K562 (cell line): ENCODE measurements around the gene OLFML2A. TPM values are rescaled to one million over a fixed set of nuclear protein-coding genes. Genes with fewer than 3 reads are reported as not detected.
A peak's percentile ranks its signal among the peaks of the same experiment; 100 is the strongest.

Source experiments
- BHLHE40 ChIP-seq: IDR thresholded peaks from 2 replicates; pipeline ENCODE4 v1.6.1; 2011; ENCODE audit warnings: low read length, improper control_type of control experiment
- BRD4 ChIP-seq: fragments of 200-600 bp; sonication (generic); IDR thresholded peaks from 2 replicates; pipeline ENCODE4 v1.6.1; 2017; ENCODE audit warnings: inconsistent platforms
- CBFA2T2 ChIP-seq: fragments of 450-650 bp; conservative IDR thresholded peaks from 2 replicates; pipeline ENCODE4 v1.6.1; 2017; ENCODE audit warnings: mild to moderate bottlenecking
- GABPB2 ChIP-seq: fragments of 250-450 bp; sonication (Bioruptor Pico); conservative IDR thresholded peaks from 2 replicates; pipeline ENCODE4 v1.5.1; 2021; ENCODE audit warnings: mild to moderate bottlenecking
- GTF2A2 ChIP-seq: IDR thresholded peaks from 2 replicates; pipeline ENCODE4 v1.6.1; 2016; ENCODE audit warnings: mild to moderate bottlenecking, missing genetic modification characterization, missing compliant biosample characterization
- IFI16 ChIP-seq: fragments of 250-450 bp; sonication (Bioruptor Pico); IDR thresholded peaks from 2 replicates; pipeline ENCODE4 v2.1.2; 2022; ENCODE audit warnings: mild to moderate bottlenecking, inconsistent platforms
- MTF1 ChIP-seq: fragments of 250-450 bp; sonication (Bioruptor Pico); IDR thresholded peaks from 2 replicates; pipeline ENCODE4 v1.9.0; 2021; ENCODE audit warnings: moderate library complexity, mild to moderate bottlenecking, inconsistent platforms, borderline replicate concordance
- MXI1 ChIP-seq: IDR thresholded peaks from 2 replicates; pipeline ENCODE4 v1.6.1; 2011; ENCODE audit warnings: low read depth, mild to moderate bottlenecking, improper control_type of control experiment, low read length
- POLR3A ChIP-seq: IDR thresholded peaks from 2 replicates; pipeline ENCODE4 v1.6.1; 2011; ENCODE audit warnings: borderline replicate concordance, mild to moderate bottlenecking, moderate library complexity; ENCODE audit not compliant: insufficient read length, insufficient read depth; ENCODE audit errors: extremely low read depth
- RNF2 ChIP-seq: sonication (generic); IDR thresholded peaks from 2 replicates; pipeline ENCODE4 v1.6.1; 2016
- ZFPM2 ChIP-seq: fragments of 250-450 bp; sonication (Bioruptor Pico); IDR thresholded peaks from 2 replicates; pipeline ENCODE4 v1.5.1; 2022; ENCODE audit warnings: mild to moderate bottlenecking
- ZNF217 ChIP-seq: sonication (generic); formaldehyde crosslinking; IDR thresholded peaks from 2 replicates; pipeline ENCODE4 v1.8.0; 2022; ENCODE audit warnings: mild to moderate bottlenecking, missing genetic modification reagents
- polyA plus RNA-seq, 8 experiments: library from polyadenylated mRNA; depleted of rRNA in 4 of 8; stranded (reverse) in 5 of 8; unstranded in 3 of 8; fragments of >200 nt; fragmentation: Nextera tagmentation in 2 of 8; fragmentation: Illumina TruSeq in 1 of 8; extraction: Ambion mirVana in 2 of 8; extraction: Trizol in 1 of 8; gene quantifications; 2 replicates each; pipeline versions ENCODE4 v1.2.1 to v1.2.3, GENCODE V29; 2011 to 2014; ENCODE audit warnings: inconsistent platforms in 1 of 8, missing spikeins in 1 of 8
- total RNA-seq, 7 experiments: library from RNA; depleted of rRNA in 6 of 7; stranded (reverse); fragments of >200 nt in 6 of 7; fragmentation: Illumina TruSeq in 2 of 7; extraction: Trizol in 2 of 7; gene quantifications; 2 replicates each; pipeline versions ENCODE4 v1.2.1 to v1.2.3, GENCODE V29; 2011 to 2021; ENCODE audit warnings: low replicate concordance in 1 of 7
- TF ChIP-seq, protein P1 (sequence below), 3 experiments: fragments of 200-800 bp in 1 of 3; fragments of 250-450 bp in 1 of 3; fragments of 450-650 bp in 1 of 3; sonication (Bioruptor Pico) in 1 of 3; sonication (Bioruptor generic) in 1 of 3; formaldehyde crosslinking in 1 of 3; IDR thresholded peaks; 2 replicates each; pipeline versions ENCODE4 v1.6.1 to v1.8.0; 2016 to 2022; ENCODE audit warnings: mild to moderate bottlenecking in 2 of 3, missing genetic modification characterization in 2 of 3, missing compliant biosample characterization in 1 of 3, moderate library complexity in 1 of 3
- TF ChIP-seq, protein P2 (sequence below): fragments of 250-450 bp; sonication (Bioruptor Pico); IDR thresholded peaks from 2 replicates; pipeline ENCODE4 v1.5.0; 2021; ENCODE audit warnings: mild to moderate bottlenecking, moderate library complexity
- TF ChIP-seq, protein P3 (sequence below), 2 experiments: IDR thresholded peaks; 2 replicates each; pipeline ENCODE4 v1.6.1; 2011; ENCODE audit warnings: borderline replicate concordance in 1 of 2, control low read depth in 1 of 2, low read depth in 1 of 2, low read length in 1 of 2, mild to moderate bottlenecking in 1 of 2, mixed read lengths in 1 of 2, moderate library complexity in 1 of 2; ENCODE audit not compliant: insufficient read depth in 1 of 2, insufficient read length in 1 of 2, poor library complexity in 1 of 2, severe bottlenecking in 1 of 2; ENCODE audit errors: extremely low read depth in 1 of 2
- TF ChIP-seq, protein P4 (sequence below): sonication (generic); formaldehyde crosslinking; IDR thresholded peaks from 2 replicates; pipeline ENCODE4 v1.4.0; 2020; ENCODE audit warnings: mild to moderate bottlenecking, missing genetic modification reagents

The OLFML2A gene
- total and polyA plus RNA-seq, 9 of the 15 experiments (the other 6 are each of a cell fraction or from before 2014, with no cell fraction given), result 0.16 TPM; not detected in 8

DNA sequence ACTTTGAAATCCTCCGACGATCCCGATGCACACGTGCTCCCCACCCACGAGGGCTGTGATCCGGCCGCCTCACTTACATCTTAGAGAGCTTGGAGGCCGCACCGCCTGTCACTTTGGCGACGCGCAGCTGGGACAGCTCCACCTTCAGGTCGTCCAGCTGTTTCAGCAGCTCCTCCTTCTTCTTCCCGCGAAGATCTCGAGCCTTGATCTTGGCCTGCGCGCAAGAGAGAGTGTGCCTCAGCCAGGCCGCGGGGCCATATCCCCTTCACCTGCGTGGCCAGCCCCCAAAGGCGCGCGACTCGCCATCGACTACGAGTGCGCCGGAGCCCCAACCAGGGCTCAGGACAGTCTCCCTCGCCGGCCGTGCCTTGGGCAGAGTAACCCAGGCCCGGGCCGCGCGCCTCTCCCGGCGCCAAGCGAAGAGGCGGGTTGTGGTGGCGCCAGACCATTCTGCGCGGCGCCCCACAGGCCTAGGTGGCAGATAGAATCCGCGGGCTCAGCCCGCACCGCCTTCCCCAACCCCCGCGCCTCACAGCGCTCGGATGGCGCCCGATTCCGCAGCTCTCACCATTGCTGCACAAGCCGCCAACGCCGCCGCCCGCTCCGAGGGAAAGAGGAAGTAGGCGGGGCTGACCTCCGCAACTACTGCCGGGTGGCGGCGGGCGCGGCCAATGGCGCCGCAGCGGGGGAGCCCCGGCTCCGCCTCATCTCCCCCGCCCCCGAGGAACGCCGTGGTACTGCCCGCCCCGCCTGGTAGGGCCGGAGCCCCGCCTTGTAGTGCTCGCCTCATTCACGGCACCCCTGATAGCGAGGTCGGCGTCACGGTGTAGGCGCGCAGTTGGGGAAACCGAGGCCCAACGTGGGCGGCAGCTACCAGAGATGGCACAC, 84.7 kb downstream of the OLFML2A start, which contains the start of the genes ARPC5L and RPL35 (continued):
- TF ChIP-seq GTF2A2 (tag) (peak; percentile 82), IFI16 (no peak), MXI1 (peak; percentile 39; the same call in 1 of the 2 replicates), BRD4 (peak; percentile 98), GABPB2 (CRISPR knock-in tag) (no peak), ZNF217 (CRISPR knock-in tag) (no peak), ZFPM2 (0 out of 2 replicates have a peak, but pooled peaks have one; percentile 71), MTF1 (CRISPR knock-in tag) (no peak), POLR3A (no peak), CBFA2T2 (no peak), RNF2 (no peak), BHLHE40 (peak; percentile 96)
- TF ChIP-seq, protein P1, sequence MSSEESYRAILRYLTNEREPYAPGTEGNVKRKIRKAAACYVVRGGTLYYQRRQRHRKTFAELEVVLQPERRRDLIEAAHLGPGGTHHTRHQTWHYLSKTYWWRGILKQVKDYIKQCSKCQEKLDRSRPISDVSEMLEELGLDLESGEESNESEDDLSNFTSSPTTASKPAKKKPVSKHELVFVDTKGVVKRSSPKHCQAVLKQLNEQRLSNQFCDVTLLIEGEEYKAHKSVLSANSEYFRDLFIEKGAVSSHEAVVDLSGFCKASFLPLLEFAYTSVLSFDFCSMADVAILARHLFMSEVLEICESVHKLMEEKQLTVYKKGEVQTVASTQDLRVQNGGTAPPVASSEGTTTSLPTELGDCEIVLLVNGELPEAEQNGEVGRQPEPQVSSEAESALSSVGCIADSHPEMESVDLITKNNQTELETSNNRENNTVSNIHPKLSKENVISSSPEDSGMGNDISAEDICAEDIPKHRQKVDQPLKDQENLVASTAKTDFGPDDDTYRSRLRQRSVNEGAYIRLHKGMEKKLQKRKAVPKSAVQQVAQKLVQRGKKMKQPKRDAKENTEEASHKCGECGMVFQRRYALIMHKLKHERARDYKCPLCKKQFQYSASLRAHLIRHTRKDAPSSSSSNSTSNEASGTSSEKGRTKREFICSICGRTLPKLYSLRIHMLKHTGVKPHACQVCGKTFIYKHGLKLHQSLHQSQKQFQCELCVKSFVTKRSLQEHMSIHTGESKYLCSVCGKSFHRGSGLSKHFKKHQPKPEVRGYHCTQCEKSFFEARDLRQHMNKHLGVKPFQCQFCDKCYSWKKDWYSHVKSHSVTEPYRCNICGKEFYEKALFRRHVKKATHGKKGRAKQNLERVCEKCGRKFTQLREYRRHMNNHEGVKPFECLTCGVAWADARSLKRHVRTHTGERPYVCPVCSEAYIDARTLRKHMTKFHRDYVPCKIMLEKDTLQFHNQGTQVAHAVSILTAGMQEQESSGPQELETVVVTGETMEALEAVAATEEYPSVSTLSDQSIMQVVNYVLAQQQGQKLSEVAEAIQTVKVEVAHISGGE (CRISPR knock-in tag; IDR thresholded peaks at IDR 0.05), result peak in 2 of 3 experiments; percentile 5 to 76; a peak in 2 of 6 replicates
- TF ChIP-seq, protein P2, sequence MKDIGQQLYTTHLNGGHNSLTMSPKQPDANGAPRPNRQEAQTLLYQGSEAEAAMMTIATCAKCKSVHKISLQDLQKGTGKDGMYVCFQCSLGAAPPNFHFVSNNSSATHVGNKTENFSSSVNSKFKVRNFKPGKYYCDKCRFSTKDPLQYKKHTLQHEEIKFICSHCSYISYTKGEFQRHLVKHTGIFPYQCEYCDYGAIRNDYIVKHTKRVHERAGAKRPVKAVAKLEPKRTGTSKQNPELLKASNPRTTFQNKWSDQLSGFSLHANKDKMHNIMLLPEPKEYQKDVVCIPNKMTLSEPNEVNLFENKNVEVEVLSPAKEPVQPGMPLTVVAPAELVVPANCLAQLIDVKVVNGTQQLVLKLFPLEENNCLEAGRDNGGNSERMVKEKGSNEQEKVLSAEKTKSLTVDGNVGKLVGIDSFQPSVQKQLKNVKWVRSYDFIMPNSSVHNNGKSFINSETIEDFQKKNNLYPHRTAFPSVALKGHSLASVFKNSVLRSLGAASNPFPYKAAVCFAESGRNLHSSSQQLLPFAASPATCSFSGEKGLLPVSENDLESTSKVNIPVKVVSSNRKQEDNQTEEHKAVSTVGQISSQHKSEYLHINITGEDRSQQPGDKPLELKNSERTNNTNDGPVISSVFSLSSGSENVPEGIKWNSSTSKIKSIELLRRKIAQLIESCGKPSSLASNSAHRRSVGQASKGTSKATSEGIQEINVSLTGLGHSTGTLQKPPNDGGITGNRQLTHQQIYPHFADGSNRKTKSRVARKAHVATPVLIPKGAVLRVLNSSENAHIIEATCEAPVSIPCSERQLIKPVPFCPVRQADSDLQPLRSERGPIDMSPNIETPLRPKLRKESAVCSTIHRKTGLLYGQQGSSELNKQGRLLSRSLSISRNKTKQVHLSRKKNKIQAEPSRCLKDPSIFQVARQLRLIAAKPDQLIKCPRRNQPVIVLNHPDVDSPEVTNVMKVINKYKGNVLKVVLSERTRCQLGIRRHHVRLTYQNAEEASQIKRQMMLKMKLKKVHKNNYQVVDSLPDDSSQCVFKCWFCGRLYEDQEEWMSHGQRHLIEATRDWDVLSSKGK (CRISPR knock-in tag), result no peak
- TF ChIP-seq, protein P3, sequence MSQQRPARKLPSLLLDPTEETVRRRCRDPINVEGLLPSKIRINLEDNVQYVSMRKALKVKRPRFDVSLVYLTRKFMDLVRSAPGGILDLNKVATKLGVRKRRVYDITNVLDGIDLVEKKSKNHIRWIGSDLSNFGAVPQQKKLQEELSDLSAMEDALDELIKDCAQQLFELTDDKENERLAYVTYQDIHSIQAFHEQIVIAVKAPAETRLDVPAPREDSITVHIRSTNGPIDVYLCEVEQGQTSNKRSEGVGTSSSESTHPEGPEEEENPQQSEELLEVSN (IDR thresholded peaks at IDR 0.05; ENCODE audit: borderline replicate concordance in 1 of 2, extremely low read depth in 1 of 2, insufficient read depth in 1 of 2, insufficient read length in 1 of 2, low read depth in 1 of 2, low read length in 1 of 2, poor library complexity in 1 of 2, severe bottlenecking in 1 of 2), result peak; percentile 33 to 53
- TF ChIP-seq, protein P4, sequence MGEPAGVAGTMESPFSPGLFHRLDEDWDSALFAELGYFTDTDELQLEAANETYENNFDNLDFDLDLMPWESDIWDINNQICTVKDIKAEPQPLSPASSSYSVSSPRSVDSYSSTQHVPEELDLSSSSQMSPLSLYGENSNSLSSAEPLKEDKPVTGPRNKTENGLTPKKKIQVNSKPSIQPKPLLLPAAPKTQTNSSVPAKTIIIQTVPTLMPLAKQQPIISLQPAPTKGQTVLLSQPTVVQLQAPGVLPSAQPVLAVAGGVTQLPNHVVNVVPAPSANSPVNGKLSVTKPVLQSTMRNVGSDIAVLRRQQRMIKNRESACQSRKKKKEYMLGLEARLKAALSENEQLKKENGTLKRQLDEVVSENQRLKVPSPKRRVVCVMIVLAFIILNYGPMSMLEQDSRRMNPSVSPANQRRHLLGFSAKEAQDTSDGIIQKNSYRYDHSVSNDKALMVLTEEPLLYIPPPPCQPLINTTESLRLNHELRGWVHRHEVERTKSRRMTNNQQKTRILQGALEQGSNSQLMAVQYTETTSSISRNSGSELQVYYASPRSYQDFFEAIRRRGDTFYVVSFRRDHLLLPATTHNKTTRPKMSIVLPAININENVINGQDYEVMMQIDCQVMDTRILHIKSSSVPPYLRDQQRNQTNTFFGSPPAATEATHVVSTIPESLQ (CRISPR knock-in tag), result no peak; the same call in 1 of the 2 replicates
